Stomach (tissue), 4 donors: Measurements from ENCODE around the gene SUCLG2.

Experiments used
- EP300 ChIP-seq: sonication (generic); formaldehyde crosslinking; IDR thresholded peaks from one replicate; pipeline ENCODE4 v1.6.1; 2017; ENCODE audit warnings: antibody characterized with exemption
- POLR2A ChIP-seq, 4 donors: fragments of 450-650 bp; IDR thresholded peaks; one replicate each; pipeline ENCODE4 v1.6.1; 2016; ENCODE audit warnings: antibody characterized with exemption in 4 of 4, control low read depth in 2 of 4, mild to moderate bottlenecking in 1 of 4, moderate library complexity in 1 of 4
- TF ChIP-seq, protein P1 (sequence below), 7 experiments: fragments of 450-650 bp in 4 of 7; fragments of 200-600 bp in 3 of 7; sonication (generic) in 3 of 7; IDR thresholded peaks; one replicate each; pipeline ENCODE4 v1.5.1; 2016 to 2019; ENCODE audit warnings: antibody characterized with exemption in 7 of 7, control low read depth in 2 of 7, mild to moderate bottlenecking in 1 of 7

DNA sequence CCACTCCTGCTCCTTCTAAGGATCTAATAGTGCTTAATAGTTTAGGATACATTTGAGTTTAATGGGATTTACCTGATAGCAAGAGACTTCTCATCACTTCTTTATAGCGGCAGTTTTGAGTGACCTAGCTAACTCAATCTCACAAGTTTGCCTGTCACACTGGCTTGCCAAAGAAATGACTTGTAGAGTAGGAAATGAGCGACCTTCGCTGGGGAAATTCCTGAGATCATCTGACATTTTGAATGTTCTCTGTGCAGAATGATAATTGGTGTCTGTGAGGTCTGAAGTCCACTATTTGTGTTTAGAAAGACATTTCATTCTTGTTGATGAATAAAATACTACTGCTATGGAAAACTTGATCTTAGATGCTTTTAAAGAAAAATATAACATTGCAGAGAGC lies 30.3 kb downstream of the SUCLG2 start:
- TF ChIP-seq POLR2A (IDR thresholded peaks at IDR 0.05) (no peak), EP300 (no peak)
- TF ChIP-seq, protein P1, sequence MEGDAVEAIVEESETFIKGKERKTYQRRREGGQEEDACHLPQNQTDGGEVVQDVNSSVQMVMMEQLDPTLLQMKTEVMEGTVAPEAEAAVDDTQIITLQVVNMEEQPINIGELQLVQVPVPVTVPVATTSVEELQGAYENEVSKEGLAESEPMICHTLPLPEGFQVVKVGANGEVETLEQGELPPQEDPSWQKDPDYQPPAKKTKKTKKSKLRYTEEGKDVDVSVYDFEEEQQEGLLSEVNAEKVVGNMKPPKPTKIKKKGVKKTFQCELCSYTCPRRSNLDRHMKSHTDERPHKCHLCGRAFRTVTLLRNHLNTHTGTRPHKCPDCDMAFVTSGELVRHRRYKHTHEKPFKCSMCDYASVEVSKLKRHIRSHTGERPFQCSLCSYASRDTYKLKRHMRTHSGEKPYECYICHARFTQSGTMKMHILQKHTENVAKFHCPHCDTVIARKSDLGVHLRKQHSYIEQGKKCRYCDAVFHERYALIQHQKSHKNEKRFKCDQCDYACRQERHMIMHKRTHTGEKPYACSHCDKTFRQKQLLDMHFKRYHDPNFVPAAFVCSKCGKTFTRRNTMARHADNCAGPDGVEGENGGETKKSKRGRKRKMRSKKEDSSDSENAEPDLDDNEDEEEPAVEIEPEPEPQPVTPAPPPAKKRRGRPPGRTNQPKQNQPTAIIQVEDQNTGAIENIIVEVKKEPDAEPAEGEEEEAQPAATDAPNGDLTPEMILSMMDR (IDR thresholded peaks at IDR 0.05): no peak
